H1 (cell line): ENCODE measurements around the gene POLR3C. TPM values are rescaled to one million over a fixed set of nuclear protein-coding genes. Genes with fewer than 3 reads are reported as not detected.
A peak's percentile ranks its signal among the peaks of the same experiment; 100 is the strongest.

Experiments
- CTCF ChIA-PET: fragments of 300-600 bp; sonication (Branson Sonifier 250); formaldehyde crosslinking; loops from one replicate; lab custom pipeline; 2021; ENCODE audit not compliant: partially characterized antibody; lab: Charles Lee
- POLR2A ChIA-PET: fragments of 300-600 bp; sonication (Branson Sonifier 250); formaldehyde crosslinking; loops from one replicate; lab custom pipeline; 2021; ENCODE audit warnings: inconsistent platforms; ENCODE audit not compliant: partially characterized antibody; lab: Charles Lee
- DNase-seq, 2 experiments: peaks; one replicate each; pipeline versions ENCODE4 v3.0.0 to v3.0.0-alpha.2; 2010 to 2022; ENCODE audit warnings: low spot score in 2 of 2, low read depth in 1 of 2, mixed read lengths in 1 of 2
- FAIRE-seq: peaks from 2 replicates; lab custom pipeline; 2011; peaks lifted over from hg19 to GRCh38; lab: Jason Lieb, UNC
- H2AFZ ChIP-seq: 2 replicates; pipeline ENCODE4 v1.8.1; 2012; ENCODE audit warnings: low read length, inconsistent platforms
- H2AK5ac ChIP-seq: 2 replicates; pipeline ENCODE4 v1.6.1; 2013; ENCODE audit warnings: low read depth, low read length
- H2BK120ac ChIP-seq: replicated peaks from 2 replicates; pipeline ENCODE3; 2013; ENCODE audit warnings: low read depth, low read length, inconsistent platforms
- H2BK12ac ChIP-seq: 2 replicates; pipeline ENCODE4 v1.6.1; 2013; ENCODE audit warnings: low read depth, low read length
- H2BK15ac ChIP-seq: 2 replicates; pipeline ENCODE4 v1.6.1; 2013; ENCODE audit warnings: low read length
- H2BK20ac ChIP-seq: 2 replicates; pipeline ENCODE4 v1.6.1; 2013; ENCODE audit warnings: low read length
- H2BK5ac ChIP-seq: 2 replicates; pipeline ENCODE4 v1.6.1; 2013; ENCODE audit warnings: low read depth, low read length
- H3K14ac ChIP-seq: 2 replicates; pipeline ENCODE4 v1.6.1; 2013; ENCODE audit warnings: inconsistent platforms; ENCODE audit not compliant: insufficient read length
- H3K18ac ChIP-seq: 2 replicates; pipeline ENCODE4 v1.6.1; 2013; ENCODE audit warnings: low read length; ENCODE audit errors: extremely low read depth
- H3K23ac ChIP-seq: 2 replicates; pipeline ENCODE4 v1.6.1; 2013; ENCODE audit warnings: inconsistent platforms; ENCODE audit not compliant: insufficient read length
- H3K23me2 ChIP-seq: 2 replicates; pipeline ENCODE4 v1.6.1; 2013; ENCODE audit warnings: low read depth, low read length
- H3K27ac ChIP-seq: 2 replicates; pipeline ENCODE4 v1.6.1; 2011; ENCODE audit warnings: low read depth, low read length, inconsistent platforms
- H3K27me3 ChIP-seq, 4 experiments: replicated peaks in 1 of 4; 1 replicate in 1 of 4; 2 replicates in 3 of 4; pipeline versions ENCODE4 v1.6.1 to v1.8.1; 2011 to 2013; ENCODE audit warnings: low read length in 3 of 4, mild to moderate bottlenecking in 3 of 4, inconsistent platforms in 2 of 4, mixed read lengths in 2 of 4, moderate library complexity in 1 of 4; ENCODE audit not compliant: control insufficient read depth in 3 of 4, insufficient read depth in 3 of 4; ENCODE audit errors: extremely low read depth in 1 of 4
- H3K36me3 ChIP-seq, 4 experiments: 2 replicates each; pipeline versions ENCODE4 v1.6.1 to v1.8.1; 2011 to 2013; ENCODE audit warnings: mild to moderate bottlenecking in 4 of 4, low read length in 3 of 4, moderate library complexity in 2 of 4, control low read depth in 1 of 4, inconsistent platforms in 1 of 4; ENCODE audit not compliant: insufficient read depth in 4 of 4, control insufficient read depth in 2 of 4
- H3K4ac ChIP-seq: replicated peaks from 2 replicates; pipeline ENCODE3; 2013; ENCODE audit warnings: low read length, low read depth, mixed read lengths, inconsistent platforms; ENCODE audit not compliant: insufficient read length
- H3K4me1 ChIP-seq, 4 experiments: replicated peaks in 1 of 4; 1 replicate in 1 of 4; 2 replicates in 3 of 4; pipeline versions ENCODE4 v1.6.1 to v1.8.1; 2011 to 2013; ENCODE audit warnings: low read length in 3 of 4, inconsistent platforms in 2 of 4, mixed read lengths in 1 of 4; ENCODE audit not compliant: insufficient read depth in 4 of 4, control insufficient read depth in 3 of 4
- H3K4me2 ChIP-seq, 2 experiments: 2 replicates each; pipeline versions ENCODE4 v1.6.1 to v1.8.1; 2011 to 2013; ENCODE audit warnings: low read depth in 2 of 2, low read length in 2 of 2, control low read depth in 1 of 2, inconsistent platforms in 1 of 2, mild to moderate bottlenecking in 1 of 2; ENCODE audit not compliant: insufficient read depth in 1 of 2
- H3K4me3 ChIP-seq, 4 experiments: fragments of 200-600, 300-600 bp in 1 of 4; sonication (generic), shearing (Covaris generic), sonication (Bioruptor Twin) in 1 of 4; 2 replicates each; pipeline versions ENCODE4 v1.5.1 to v1.8.1; 2011 to 2016; ENCODE audit warnings: low read length in 4 of 4, low read depth in 3 of 4, control low read depth in 2 of 4, inconsistent platforms in 2 of 4, mild to moderate bottlenecking in 2 of 4, mixed read lengths in 1 of 4, moderate library complexity in 1 of 4; ENCODE audit not compliant: insufficient read depth in 2 of 4; ENCODE audit errors: extremely low read depth in 1 of 4
- H3K56ac ChIP-seq: replicated peaks from 2 replicates; pipeline ENCODE3; 2013; ENCODE audit warnings: low read depth, mild to moderate bottlenecking, mixed read lengths, low read length, inconsistent platforms; ENCODE audit not compliant: insufficient read length
- H3K79me1 ChIP-seq: 2 replicates; pipeline ENCODE4 v1.6.1; 2013; ENCODE audit warnings: low read depth, low read length, control low read depth
- H3K79me2 ChIP-seq, 2 experiments: 2 replicates each; pipeline versions ENCODE4 v1.6.1 to v1.8.1; 2012 to 2013; ENCODE audit warnings: low read length in 2 of 2, mild to moderate bottlenecking in 2 of 2, inconsistent platforms in 1 of 2; ENCODE audit not compliant: insufficient read depth in 2 of 2, control insufficient read depth in 1 of 2
- H3K9ac ChIP-seq, 4 experiments: replicated peaks in 1 of 4; 1 replicate in 1 of 4; 2 replicates in 3 of 4; pipeline versions ENCODE4 v1.6.1 to v1.8.1; 2011 to 2013; ENCODE audit warnings: low read depth in 3 of 4, low read length in 3 of 4, control low read depth in 2 of 4, mild to moderate bottlenecking in 2 of 4, moderate library complexity in 2 of 4, inconsistent platforms in 1 of 4; ENCODE audit errors: extremely low read depth in 1 of 4
- H3K9me3 ChIP-seq, 2 experiments: 2 replicates each; pipeline versions ENCODE4 v1.6.1 to v1.8.1; 2012 to 2013; ENCODE audit warnings: mild to moderate bottlenecking in 2 of 2, moderate library complexity in 2 of 2, control low read depth in 1 of 2, inconsistent platforms in 1 of 2, low read depth in 1 of 2, low read length in 1 of 2, mixed read lengths in 1 of 2; ENCODE audit not compliant: insufficient read depth in 2 of 2
- H4K20me1 ChIP-seq, 2 experiments: replicated peaks in 1 of 2; 2 replicates each; pipeline versions ENCODE3 to v1.8.1; 2011 to 2013; ENCODE audit warnings: inconsistent platforms in 2 of 2, low read length in 2 of 2, mild to moderate bottlenecking in 1 of 2; ENCODE audit not compliant: insufficient read depth in 2 of 2, control insufficient read depth in 1 of 2
- H4K5ac ChIP-seq: 2 replicates; pipeline ENCODE4 v1.6.1; 2013; ENCODE audit warnings: low read length, low read depth, mixed read lengths, inconsistent platforms; ENCODE audit not compliant: insufficient read length
- H4K8ac ChIP-seq: 2 replicates; pipeline ENCODE4 v1.8.0; 2013; ENCODE audit warnings: mild to moderate bottlenecking, moderate library complexity, low read length, inconsistent platforms; ENCODE audit not compliant: insufficient read depth; ENCODE audit errors: extremely low read depth
- H4K91ac ChIP-seq: replicated peaks from 2 replicates; pipeline ENCODE3; 2013; ENCODE audit warnings: low read length, mixed read lengths, inconsistent platforms; ENCODE audit not compliant: insufficient read length
- CHD2 ChIP-seq: IDR thresholded peaks from 2 replicates; pipeline ENCODE4 v1.6.1; 2012; ENCODE audit warnings: low read length, improper control_type of control experiment
- HDAC2 ChIP-seq, 2 experiments: fragments of 300-600 bp in 1 of 2; sonication (generic) in 1 of 2; IDR thresholded peaks; 2 replicates each; pipeline ENCODE4 v1.6.1; 2011 to 2012; ENCODE audit warnings: low read depth in 2 of 2, low read length in 2 of 2, mild to moderate bottlenecking in 2 of 2, moderate library complexity in 2 of 2, borderline replicate concordance in 1 of 2, inconsistent platforms in 1 of 2
- HDAC6 ChIP-seq: IDR thresholded peaks from one replicate; pipeline ENCODE4 v1.7.1; 2012; ENCODE audit warnings: low read depth, mild to moderate bottlenecking, inconsistent platforms, low read length, moderate library complexity
- JUN ChIP-seq: IDR thresholded peaks from 2 replicates; pipeline ENCODE4 v1.6.1; 2011; ENCODE audit warnings: low read depth, mild to moderate bottlenecking, improper control_type of control experiment, low read length
- KDM5A ChIP-seq: fragments of 200-600 bp; IDR thresholded peaks from 2 replicates; pipeline ENCODE4 v1.7.1; 2012; ENCODE audit warnings: mild to moderate bottlenecking, low read length, inconsistent platforms, mixed read lengths
- PHF8 ChIP-seq: fragments of 200-600 bp; sonication (generic); conservative IDR thresholded peaks from 2 replicates; pipeline ENCODE4 v1.7.1; 2012; ENCODE audit warnings: low read depth, mild to moderate bottlenecking, inconsistent platforms, low read length, moderate library complexity
- POU5F1 ChIP-seq: IDR thresholded peaks from 2 replicates; pipeline ENCODE4 v1.6.1; 2011; ENCODE audit warnings: low read depth, mild to moderate bottlenecking, low read length, moderate library complexity
- RAD21 ChIP-seq, 2 experiments: IDR thresholded peaks in 1 of 2; conservative IDR thresholded peaks in 1 of 2; 2 replicates each; pipeline ENCODE4 v1.6.1; 2011; ENCODE audit warnings: low read depth in 2 of 2, low read length in 2 of 2, improper control_type of control experiment in 1 of 2, inconsistent platforms in 1 of 2, mild to moderate bottlenecking in 1 of 2, moderate library complexity in 1 of 2
- SIX5 ChIP-seq: IDR thresholded peaks from 2 replicates; pipeline ENCODE4 v1.6.1; 2011; ENCODE audit warnings: mild to moderate bottlenecking, low read depth, low read length
- SP4 ChIP-seq: IDR thresholded peaks from 2 replicates; pipeline ENCODE4 v1.6.1; 2012; ENCODE audit warnings: low read length, inconsistent platforms
- WGBS, 2 experiments: shearing (Covaris generic) in 1 of 2; methylation state at CpG; one replicate each; pipeline versions ENCODE4 v1.1.6 to v1.1.7; 2013 to 2015; ENCODE audit warnings: low lambda C conversion rate in 2 of 2, mixed read lengths in 2 of 2, inconsistent platforms in 1 of 2, low coverage in 1 of 2, missing lambda C conversion rate in 1 of 2; ENCODE audit not compliant: insufficient replicate concordance in 2 of 2, insufficient coverage in 1 of 2, insufficient read length in 1 of 2; ENCODE audit errors: extremely low coverage in 1 of 2, missing lambda C conversion rate in 1 of 2; 5-methylcytosine and 5-hydroxymethylcytosine counted together
- polyA plus RNA-seq, 7 experiments: library from polyadenylated mRNA; depleted of rRNA in 3 of 7; stranded (reverse) in 5 of 7; unstranded in 2 of 7; fragments of >200 nt in 5 of 7; fragments of 200-250 nt in 2 of 7; gene quantifications; 1 replicate in 5 of 7; 2 replicates in 1 of 7; 4 replicates in 1 of 7; pipeline versions ENCODE4 v1.2.1 to v1.2.3, GENCODE V29; 2011 to 2013; ENCODE audit warnings: missing spikeins in 2 of 7, mixed read lengths in 2 of 7
- total RNA-seq: library from RNA; stranded (reverse); fragmentation: NEBNext Ultra II Directional; extraction: Animal tissue kit (Norgen Biotek cat#: 25700); gene quantifications from 2 replicates; pipeline ENCODE4 v1.2.1, GENCODE V29; 2021
- TF ChIP-seq, protein P1 (sequence below): IDR thresholded peaks from 2 replicates; pipeline ENCODE4 v1.6.1; 2012; ENCODE audit warnings: inconsistent platforms

The POLR3C gene
- total and polyA plus RNA-seq, 2 of the 8 experiments (the other 6 are each of a cell fraction or from before 2014, with no cell fraction given) = 26.8 TPM

DNA sequence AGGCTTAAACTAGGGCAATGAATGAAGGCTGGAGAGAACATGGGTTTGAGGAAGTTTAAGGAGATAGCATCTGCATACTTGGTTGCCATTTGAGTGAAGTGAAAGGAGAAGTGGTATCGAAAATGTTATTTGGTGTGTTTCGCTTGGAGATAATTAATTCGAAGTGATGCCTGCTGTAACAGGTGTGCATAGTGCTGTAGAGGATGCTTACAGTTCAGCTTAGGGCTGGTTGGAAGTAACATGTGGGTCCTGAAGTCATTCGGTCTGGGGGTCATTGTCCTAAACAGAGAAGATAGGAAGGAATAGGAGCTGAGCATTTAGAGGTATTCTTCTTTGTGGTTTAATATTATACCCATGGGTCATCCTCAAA is 21.1 kb downstream of the POLR3C start:
- Histone ChIP-seq H2BK12ac (no peak overlapping the region), H3K56ac (no peak overlapping the region), H3K79me2 (no peaks in the 10 kb centered on the region), H3K4me1 (peaks cover 0 to 8% (median 0%) of the 10 kb centered on the region in 4 experiments; a peak in 2 of 7 replicates), H4K5ac (no peak overlapping the region), H3K9ac (no peak overlapping the region), H2AK5ac (no peak overlapping the region), H3K9me3 (no peaks in the 10 kb centered on the region), H3K14ac (no peak overlapping the region), H3K4me2 (peak overlapping the region; percentile 47 to 89), H3K4me3 (peak overlapping the region in 3 of 4 experiments; percentile 61 to 77 (median 70); a peak in 6 of 8 replicates), H3K23me2 (peaks cover 3% of the 10 kb centered on the region), H3K18ac (no peak overlapping the region), H4K20me1 (peaks cover 2 to 4% of the 10 kb centered on the region in 2 experiments), H3K27me3 (no peaks in the 10 kb centered on the region), H4K8ac (no peak overlapping the region), H2BK20ac (peak overlapping the region; percentile 21; the same call in 1 of the 2 replicates), H2BK15ac (no peak overlapping the region), H3K23ac (no peak overlapping the region), H2BK120ac (no peak overlapping the region), H4K91ac (no peak overlapping the region), H3K27ac (no peak overlapping the region), H2AFZ (no peak overlapping the region), H3K36me3 (peaks cover 7 to 40% (median 35%) of the 10 kb centered on the region in 4 experiments; a peak in 7 of 8 replicates), H2BK5ac (no peak overlapping the region), H3K79me1 (no peaks in the 10 kb centered on the region), H3K4ac (no peak overlapping the region)
- DNase-seq = no peak
- 35 to 100% methylated on average over 2 to 4 of the region's 4 CpGs for WGBS, 2 experiments
- no peak for FAIRE-seq
- CTCF ChIA-PET = interaction anchor here (0.7 to 9.6 kb wide), 33 partner anchors 15 to 189 kb away, joined by 3 to 214 read pairs (median 5); partner anchors contain the start of genes ANKRD34A, ANKRD35, ITGA10 and LIX1L
- POLR2A ChIA-PET = interaction anchor here (0.8 to 8.2 kb wide), 15 partner anchors 10 to 207 kb away, joined by 3 to 95 read pairs (median 7); partner anchors contain the start of genes PIAS3, POLR3C, RBM8A and RNF115
- TF ChIP-seq KDM5A (no peak), SIX5 (no peak), RAD21 (IDR thresholded peaks at IDR 0.05 in 1 of 2, conservative IDR thresholded peaks at IDR 0.05 in 1 of 2; ENCODE audit: low read depth in 2 of 2, low read length in 2 of 2) (no peak), HDAC6 (no peak), CHD2 (no peak), JUN (no peak), SP4 (no peak), POU5F1 (no peak), PHF8 (no peak), HDAC2 (IDR thresholded peaks at IDR 0.05; ENCODE audit: borderline replicate concordance in 1 of 2, low read depth in 2 of 2, low read length in 2 of 2) (no peak)
- TF ChIP-seq, protein P1, sequence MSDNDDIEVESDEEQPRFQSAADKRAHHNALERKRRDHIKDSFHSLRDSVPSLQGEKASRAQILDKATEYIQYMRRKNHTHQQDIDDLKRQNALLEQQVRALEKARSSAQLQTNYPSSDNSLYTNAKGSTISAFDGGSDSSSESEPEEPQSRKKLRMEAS = no peak
